SK-MEL-5 (cell line): Measurements from ENCODE around the gene METTL16. TPM values are rescaled to one million over a fixed set of nuclear protein-coding genes. Genes with fewer than 3 reads are reported as not detected.
"Not testable (repeated sequence)": the region's sequence is repeated elsewhere in the genome, so short reads cannot be mapped to it uniquely, and the experiment has no call there.

Experiments used
- DNase-seq: peaks from one replicate; pipeline ENCODE4 v3.0.0-alpha.2; 2016; ENCODE audit warnings: low read depth, low spot score
- in situ Hi-C: cut with HindIII; loops from 2 replicates; pipeline ENCODE4 v1.10.0; 2016; ENCODE audit warnings: low sequenced_read_pairs, high pct_unique_total_duplicates, low pct_unique_long_range_greater_than_20kb
- total RNA-seq: library from RNA; depleted of rRNA; stranded (reverse); fragments of >200 nt; shearing (Covaris generic); gene quantifications from 2 replicates; pipeline ENCODE4 v1.2.3, GENCODE V29; 2014

Gene METTL16
- total RNA-seq, 1 experiment from 2014 or later, result 31.8 TPM

DNA sequence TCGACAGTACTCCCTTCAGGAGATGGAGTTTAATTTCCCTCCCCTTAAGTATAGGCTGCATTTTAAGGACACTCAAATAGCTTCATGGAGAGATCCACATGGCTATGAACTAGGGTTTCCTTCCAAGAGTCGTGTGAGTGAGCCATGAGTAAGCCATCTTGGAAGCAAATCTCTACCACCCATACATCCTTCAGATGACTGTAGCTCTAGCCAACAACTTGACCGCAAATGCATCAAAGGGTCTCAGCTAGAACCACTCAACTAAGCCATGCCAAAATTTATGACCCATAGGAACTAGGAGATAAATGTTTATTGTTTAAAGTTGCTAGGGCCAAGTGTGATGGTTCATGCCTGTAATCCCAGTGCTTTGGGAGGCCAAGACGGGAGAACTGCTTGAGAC is 43.4 kb downstream of the METTL16 start:
- in situ Hi-C loops, result no loop called here
- DNase-seq, result no peak

DNA sequence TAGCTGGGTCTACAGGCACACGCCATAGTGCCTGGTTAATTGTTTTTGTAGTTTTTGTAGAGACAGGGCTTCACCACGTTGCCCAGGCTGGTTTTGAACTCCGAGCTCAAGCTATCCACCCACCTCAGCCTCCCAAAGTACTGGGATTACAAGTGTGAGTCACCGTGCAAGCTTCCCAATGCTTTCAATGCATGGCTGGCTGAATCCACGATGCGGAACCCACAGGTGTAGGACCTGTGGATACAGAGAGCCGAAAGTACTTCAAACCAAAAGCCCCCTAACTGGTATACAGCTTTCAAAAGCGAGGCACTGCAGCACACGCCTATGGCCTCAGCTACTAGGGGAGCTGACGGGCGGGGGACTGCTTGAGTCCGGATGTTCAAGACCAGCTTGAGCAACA is 44.8 kb downstream of the METTL16 start:
- no peak for DNase-seq
- in situ Hi-C loops, result no loop called here

DNA sequence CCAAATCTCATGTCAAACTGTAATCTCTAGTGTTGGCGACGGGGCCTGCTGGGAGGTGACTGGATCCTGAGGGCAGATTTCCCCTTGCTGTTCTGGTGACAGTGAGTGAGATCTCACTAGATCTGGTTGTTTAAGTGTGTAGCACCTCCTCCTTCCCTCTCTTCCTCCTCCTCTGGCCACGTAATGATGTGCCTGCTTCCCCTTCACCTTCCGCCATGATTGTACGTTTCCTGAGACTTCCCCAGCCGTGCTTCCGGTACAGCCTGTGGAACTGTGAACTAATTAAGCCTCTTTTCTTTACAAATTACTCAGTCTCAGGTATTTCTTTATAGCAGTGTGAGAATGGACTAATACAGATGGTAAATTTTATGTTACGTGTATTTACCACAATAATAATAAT is 49.2 kb downstream of the METTL16 start:
- in situ Hi-C loops, result no loop called here
- no peak for DNase-seq

DNA sequence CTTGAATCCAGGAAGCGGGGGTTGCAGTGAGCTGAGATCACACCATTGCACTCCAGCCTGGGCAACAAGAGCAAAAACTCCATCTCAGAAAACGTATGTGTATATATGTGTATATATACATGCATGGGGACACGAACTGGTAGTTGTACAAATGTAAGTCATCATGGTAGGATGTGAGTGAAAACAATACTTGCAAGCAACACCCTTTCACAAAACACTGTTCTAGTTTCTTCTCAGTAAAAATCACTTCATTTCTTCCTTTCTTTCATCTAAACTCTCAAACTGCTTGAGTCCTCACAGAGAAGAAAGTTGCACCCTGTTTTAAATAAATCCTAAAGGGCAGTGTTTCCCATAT is 51.8 kb downstream of the METTL16 start:
- in situ Hi-C loops, result no loop called here
- no peak for DNase-seq

DNA sequence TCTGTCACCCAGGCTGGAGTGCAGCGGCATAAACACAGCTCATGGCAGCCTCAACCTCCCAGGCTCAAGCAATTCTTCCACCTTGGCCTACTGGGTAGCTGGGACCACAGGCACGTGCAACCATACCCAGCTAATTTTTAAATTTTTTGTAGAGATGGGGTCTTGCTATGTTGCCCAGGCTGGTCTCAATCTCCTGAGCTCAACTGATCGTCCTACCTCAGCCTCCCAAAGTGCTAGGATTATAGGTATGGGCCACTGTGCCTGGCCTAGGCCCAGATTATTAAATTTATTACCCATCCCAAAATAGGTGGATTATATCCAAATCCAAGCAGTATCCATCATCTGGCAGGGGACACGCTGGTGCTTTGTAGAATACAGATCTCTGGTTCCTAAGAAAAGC is 53.8 kb downstream of the METTL16 start:
- DNase-seq, result no peak
- in situ Hi-C loops, result no loop called here

DNA sequence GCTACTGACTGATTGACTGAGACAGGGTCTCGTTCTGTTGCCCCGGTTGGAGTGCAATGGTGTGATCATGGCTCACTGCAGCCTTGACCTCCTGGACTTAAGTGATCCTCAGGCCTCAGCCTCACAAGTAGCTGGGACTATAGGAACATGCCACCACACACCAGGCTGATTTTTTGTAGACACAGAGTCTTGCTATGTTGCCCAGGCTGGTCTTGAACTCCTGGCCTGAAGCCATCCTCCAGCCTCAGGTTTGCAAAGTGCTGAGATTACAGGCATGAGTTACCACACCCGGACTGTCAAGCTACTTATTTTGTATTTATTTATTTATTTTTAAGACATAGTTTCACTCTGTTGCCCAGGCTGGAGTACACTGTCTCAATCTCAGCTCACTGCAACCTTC is 55.2 kb downstream of the METTL16 start:
- no peak for DNase-seq
- in situ Hi-C loops, result no loop called here

DNA sequence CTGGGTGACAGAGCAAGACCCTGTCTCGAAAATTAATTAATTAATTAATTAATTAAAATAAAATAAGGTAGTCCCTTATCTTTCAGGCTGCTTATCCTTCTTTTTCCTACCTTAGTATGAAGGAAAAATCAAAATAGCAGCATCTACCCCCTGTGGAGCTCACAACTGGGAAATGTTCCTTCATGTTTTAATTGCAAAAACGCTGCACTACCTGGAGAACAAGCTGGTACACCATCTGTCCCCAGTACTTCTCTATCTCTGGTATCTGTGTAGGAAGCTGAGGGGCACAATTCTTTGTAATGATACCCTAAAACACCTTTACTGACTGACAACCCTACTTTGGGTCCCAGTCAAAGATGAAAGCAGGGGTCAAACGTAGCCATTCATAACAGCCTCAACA is 55.7 kb downstream of the METTL16 start:
- in situ Hi-C loops, result no loop called here
- no peak for DNase-seq

DNA sequence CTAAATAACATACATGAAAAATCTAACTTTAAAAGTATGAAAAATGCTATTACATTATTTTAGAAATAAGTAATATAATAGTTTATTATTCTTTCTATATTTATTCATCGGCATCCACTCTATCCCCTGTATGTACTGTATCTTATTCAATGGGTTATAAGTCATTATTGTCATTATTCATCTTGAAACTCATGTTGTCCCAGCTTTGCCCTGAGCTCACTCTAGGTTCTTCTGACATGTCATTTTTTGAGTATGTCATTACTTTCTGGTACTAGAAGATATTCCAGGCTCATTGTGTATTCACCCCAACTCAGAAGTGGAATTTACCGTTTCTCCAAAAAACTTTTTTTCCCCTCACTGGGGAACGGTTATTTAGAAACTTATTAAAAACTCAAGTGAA is 57.8 kb downstream of the METTL16 start:
- in situ Hi-C loops, result no loop called here
- DNase-seq, result no peak

DNA sequence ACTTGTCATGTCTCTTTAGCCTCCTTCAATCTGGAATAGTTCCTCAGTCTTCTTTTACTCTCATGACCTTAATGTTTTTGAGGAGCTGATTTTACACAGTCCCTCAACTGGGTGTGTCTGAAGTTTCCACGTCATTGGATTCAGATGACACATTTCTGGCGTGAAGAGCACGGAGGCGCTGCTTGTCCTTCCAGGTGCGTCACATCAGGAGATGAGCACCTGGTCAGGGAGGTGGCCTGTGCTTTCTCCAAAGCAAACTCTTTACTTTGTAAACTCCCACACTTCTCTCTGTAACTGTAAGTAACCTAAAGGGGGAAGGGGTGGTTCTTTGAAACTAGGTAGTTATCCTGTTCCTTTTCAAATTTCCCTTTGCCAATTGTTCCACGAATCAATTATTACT is 58.4 kb downstream of the METTL16 start:
- in situ Hi-C loops, result no loop called here
- DNase-seq, result no peak

DNA sequence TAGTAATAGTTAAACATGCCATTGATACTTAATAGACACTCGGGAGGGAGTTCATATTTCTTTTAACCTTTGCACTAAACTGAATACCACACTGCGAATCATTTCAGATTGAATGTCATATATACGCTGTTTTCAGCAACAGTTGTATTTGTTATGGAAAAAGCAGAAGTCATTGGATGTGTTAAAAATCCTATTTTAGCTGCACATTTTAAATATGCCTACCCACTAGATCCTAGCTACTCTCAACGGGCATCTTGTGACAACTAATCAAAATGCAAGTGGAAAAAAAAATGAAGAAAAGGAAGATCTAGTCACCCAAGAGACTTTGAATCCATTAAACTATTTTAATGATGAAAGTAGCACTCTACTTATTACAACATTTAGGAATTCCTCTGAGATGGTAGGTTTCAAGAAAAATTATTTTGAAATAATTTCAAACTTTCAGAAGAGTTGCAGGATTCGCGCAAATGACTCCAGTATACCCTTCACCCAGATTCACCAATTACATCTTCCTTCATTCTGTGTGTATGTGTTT is 59.4 kb downstream of the METTL16 start:
- in situ Hi-C loops, result no loop called here

DNA sequence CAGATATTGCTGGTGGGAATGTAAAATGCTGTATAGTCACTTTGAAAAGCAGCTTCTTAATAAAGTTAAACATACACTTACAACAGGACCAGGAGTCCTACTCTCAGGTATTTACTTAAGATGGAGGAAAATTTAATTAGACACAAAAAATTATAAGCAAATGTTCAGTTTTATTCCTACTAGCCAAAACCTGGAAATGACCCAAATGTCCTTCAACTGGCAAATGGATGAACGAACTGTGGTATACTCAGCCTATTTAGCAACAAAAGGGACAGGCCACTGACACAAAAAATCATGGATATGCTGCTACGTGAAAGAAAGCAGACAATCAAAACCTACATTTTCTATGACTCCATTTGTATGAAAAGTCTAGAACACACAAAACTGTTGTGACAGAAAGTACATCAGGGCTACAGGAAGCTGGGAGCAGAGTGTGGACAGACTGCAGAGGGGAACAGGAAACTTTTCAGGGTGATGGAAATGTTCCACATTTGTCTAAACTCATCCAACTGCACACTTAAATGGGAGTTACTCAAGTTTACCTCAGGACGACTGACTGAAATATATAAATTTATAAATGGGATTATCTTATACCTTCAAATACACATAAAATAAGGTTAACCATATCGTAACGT is 61.6 kb downstream of the METTL16 start:
- DNase-seq, result no peak

More for the DNA sequence above, 59.4 kb downstream of the METTL16 start:
- no peak for DNase-seq

DNA sequence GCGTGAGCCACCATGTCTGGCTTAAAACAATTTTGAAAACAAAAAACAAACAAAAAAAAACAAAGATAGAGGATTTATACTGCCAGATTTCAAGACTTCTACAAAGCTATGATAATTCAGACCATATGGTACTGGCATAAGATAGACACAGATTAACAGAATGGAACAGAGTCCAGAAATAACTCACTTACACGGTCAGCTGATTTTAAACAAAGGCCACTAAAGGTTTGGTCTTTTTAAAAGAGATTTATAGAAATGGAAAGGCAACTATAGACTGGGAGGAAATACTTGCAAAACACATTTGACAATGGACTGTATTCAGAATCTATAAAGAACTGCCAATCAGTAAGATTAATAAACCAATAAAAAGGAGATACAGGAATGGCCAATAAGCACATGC is 62.2 kb downstream of the METTL16 start:
- in situ Hi-C loops, result no loop called here
- DNase-seq, result no peak

More for the DNA sequence above, 61.6 kb downstream of the METTL16 start:
- in situ Hi-C loops, result no loop called here

DNA sequence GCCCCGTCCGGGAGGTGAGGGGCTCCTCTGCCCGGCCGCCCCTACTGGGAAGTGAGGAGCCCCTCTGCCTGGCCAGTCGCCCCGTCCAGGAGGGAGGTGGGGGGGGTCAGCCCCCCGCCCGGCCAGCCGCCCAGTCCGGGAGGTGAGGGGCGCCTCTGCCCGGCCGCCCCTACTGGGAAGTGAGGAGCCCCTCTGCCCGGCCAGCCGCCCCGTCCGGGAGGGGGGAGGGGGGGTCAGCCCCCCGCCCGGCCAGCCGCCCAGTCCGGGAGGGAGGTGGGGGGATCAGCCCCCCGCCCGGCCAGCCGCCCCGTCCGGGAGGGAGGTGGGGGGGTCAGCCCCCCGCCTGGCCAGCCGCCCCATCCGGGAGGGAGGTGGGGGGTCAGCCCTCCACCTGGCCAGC is 64.2 kb downstream of the METTL16 start:
- in situ Hi-C loops, DNase-seq: not testable (repeated sequence)

DNA sequence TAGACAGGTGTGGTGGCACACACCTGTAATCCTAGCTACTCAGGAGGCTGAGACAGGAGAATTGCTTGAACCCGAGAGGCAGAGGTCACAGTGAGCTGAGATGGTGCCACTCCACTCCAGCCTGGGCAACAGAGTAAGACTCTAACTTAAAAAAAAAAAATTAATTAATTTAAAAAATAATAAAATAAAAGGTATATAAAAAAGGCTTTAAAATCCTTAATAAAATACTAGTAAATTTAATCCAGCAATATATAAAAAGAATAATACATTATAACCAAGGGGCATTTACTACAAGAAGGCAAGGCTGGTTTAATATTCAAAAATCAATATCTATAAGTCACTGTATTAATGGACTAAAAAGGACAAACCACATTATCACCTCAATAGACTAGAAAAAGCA is 66.0 kb downstream of the METTL16 start:
- DNase-seq, result no peak
- in situ Hi-C loops, result no loop called here

DNA sequence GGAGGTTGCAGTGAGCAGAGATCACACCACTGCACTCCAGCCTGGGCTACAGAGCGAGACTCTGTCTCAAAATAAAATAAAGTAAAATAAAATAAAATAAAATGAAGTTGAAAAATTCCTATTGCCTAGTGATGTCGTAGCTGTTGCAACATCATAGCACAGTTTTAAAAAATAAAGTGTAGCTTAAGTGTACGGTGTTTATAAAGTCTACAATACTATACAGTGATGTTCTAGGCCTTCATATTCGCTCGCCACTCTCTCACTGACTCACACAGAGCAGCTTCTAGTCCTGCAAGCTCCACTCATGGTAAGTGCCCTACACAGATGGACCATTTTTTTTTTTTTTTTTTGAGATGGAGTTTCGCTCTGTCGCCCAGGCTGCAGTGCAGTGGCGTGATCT is 67.3 kb downstream of the METTL16 start:
- no peak for DNase-seq
- in situ Hi-C loops, result no loop called here

DNA sequence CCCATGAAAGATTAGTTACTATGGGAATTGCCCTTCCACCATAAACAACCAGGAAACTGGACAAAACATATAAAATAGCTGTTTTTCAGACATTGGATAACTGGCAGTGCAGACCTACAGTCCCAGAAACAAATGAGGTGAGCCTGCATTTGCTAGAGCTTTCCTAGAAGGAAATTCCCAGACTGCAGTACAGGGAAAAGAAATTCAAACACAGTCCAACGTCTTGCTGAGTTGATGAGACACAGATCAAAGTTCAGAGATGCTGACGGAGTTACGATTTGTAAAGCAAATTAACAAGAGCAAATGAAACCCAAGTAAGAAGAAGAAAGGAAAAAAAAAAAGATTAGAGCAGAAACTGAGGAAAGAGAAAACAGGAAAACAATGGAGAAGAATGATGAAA is 69.5 kb downstream of the METTL16 start:
- in situ Hi-C loops, result no loop called here
- no peak for DNase-seq

DNA sequence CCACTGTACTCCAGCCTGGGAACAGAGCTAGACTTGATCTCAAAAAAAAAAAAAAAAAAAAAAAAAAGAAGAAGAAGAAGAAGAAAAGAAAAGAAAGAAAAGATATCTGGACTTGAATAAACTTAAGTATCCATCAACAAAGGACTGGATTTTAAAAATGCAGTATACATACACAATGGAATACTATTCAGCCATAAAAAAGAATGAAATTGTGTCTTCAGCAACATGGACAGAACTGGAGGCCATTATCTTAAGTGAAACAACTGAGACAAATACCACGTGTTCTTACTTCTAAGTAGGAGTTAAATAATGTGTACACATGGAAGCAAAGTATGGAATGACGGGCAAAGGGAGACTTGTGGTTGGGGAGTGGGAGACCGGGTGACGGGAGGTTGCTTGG is 70.8 kb downstream of the METTL16 start:
- in situ Hi-C loops, result no loop called here
- no peak for DNase-seq

DNA sequence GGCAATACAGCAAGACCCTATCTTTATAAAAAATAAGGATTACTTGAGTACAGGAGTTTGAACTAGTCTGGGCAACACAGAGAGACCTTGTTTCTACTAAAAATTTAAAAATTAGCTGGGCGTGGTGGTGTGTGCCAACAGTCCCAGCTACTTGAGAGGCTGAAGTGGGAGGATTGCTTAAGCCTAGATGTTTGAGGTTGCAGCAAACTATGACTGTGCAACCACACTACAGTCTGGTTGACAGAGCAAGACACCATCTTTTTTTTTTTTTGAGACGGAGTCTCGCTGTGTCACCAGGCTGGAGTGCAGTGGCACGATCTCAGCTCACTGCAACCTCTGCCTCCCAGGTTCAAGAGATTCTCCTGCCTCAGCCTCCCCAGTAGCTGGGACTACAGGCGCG is 71.7 kb downstream of the METTL16 start:
- in situ Hi-C loops, DNase-seq: not testable (repeated sequence)

DNA sequence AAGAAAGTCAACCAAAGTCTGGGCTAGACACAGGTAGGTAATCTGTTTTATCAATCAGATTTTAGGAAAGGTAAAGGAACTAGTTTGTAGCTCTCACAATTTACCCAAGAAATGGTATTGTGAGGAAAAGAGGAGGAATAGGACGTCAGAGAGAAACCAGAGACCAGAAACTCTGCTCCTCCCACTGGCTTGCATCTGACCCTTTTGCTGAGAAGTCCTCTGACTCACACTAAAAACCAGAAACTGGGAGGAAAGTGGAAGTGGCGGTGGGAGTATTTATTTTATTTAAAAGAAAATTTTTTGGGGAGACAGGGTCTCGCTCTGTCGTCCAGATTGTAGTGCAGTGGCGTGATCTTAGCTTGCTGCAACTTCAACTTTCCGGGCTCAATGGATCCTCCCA is 72.9 kb downstream of the METTL16 start:
- in situ Hi-C loops, result no loop called here
- DNase-seq, result no peak
